HepG2 (cell line): ENCODE data around the gene MARS1. TPM values are rescaled to one million over a fixed set of nuclear protein-coding genes. Genes with fewer than 3 reads are reported as not detected.

Source experiments
- ATAC-seq: fragments of 200-7000 bp; cut with Tn5 transposase; 3 replicates; pipeline ENCODE4 v1.9.1; 2020; ENCODE audit warnings: mild to moderate bottlenecking, moderate library complexity
- BruUV-seq: library from RNA; stranded (reverse); fragments of 400-500 nt; replicated peaks from 2 replicates; lab custom pipeline; 2021; lab: Mats Ljungman, UMichigan
- CTCF ChIA-PET: fragments of 300-600 bp; formaldehyde crosslinking; extraction: SDS; loops from one replicate; lab custom pipeline; 2021; ENCODE audit warnings: low total read pairs, inconsistent platforms, low intra/inter-chr PET ratio; lab: Yijun Ruan, JAX
- POLR2A ChIA-PET: fragments of 350-600 bp; sonication (Branson Sonifier 250); formaldehyde crosslinking; loops from one replicate; lab custom pipeline; 2020; ENCODE audit warnings: antibody characterized with exemption, inconsistent platforms; lab: Yijun Ruan, JAX
- DNase-seq: peaks from one replicate; pipeline ENCODE4 v3.0.0-alpha.2; 2015; ENCODE audit warnings: low spot score
- FAIRE-seq: peaks from 3 replicates; lab custom pipeline; 2011; peaks lifted over from hg19 to GRCh38; lab: Jason Lieb, UNC
- H2AFZ ChIP-seq: one replicate; pipeline ENCODE4 v1.6.1; 2011; ENCODE audit warnings: low read length, inconsistent platforms
- H3K27ac ChIP-seq: fragments of 300-600 bp; 3 replicates; pipeline ENCODE4 v1.8.0; 2011; ENCODE audit warnings: mixed run types, mild to moderate bottlenecking, mixed read lengths, low read length, inconsistent platforms; ENCODE audit not compliant: insufficient read depth; ENCODE audit errors: extremely low read length
- H3K27me3 ChIP-seq, 2 experiments: fragments of 200-600 bp in 1 of 2; 2 replicates in 1 of 2; 3 replicates in 1 of 2; pipeline versions ENCODE4 v1.6.0 to v1.8.0; 2011; ENCODE audit warnings: low read length in 2 of 2, mild to moderate bottlenecking in 2 of 2, moderate library complexity in 2 of 2, inconsistent platforms in 1 of 2; ENCODE audit not compliant: insufficient read depth in 2 of 2, control insufficient read depth in 1 of 2
- H3K36me3 ChIP-seq, 2 experiments: fragments of 200-600 bp in 1 of 2; replicated peaks in 1 of 2; 2 replicates in 1 of 2; 3 replicates in 1 of 2; pipeline versions ENCODE4 v1.5.1 to v1.8.0; 2011; ENCODE audit warnings: low read length in 2 of 2, inconsistent platforms in 1 of 2; ENCODE audit not compliant: insufficient read depth in 2 of 2, control insufficient read depth in 1 of 2
- H3K4me1 ChIP-seq: 2 replicates; pipeline ENCODE4 v1.5.1; 2012; ENCODE audit warnings: low read length, inconsistent platforms; ENCODE audit not compliant: insufficient read depth
- H3K4me2 ChIP-seq: 2 replicates; pipeline ENCODE4 v1.6.0; 2011; ENCODE audit warnings: low read depth, low read length, inconsistent platforms
- H3K4me3 ChIP-seq, 3 experiments: fragments of 200-600 bp in 1 of 3; sonication (generic), shearing (Covaris generic) in 1 of 3; replicated peaks in 1 of 3; 2 replicates each; pipeline ENCODE4 v1.5.1; 2011 to 2016; ENCODE audit warnings: low read length in 3 of 3, inconsistent platforms in 2 of 3, low read depth in 2 of 3, mild to moderate bottlenecking in 2 of 3, control low read depth in 1 of 3, mixed read lengths in 1 of 3; ENCODE audit not compliant: insufficient read depth in 1 of 3
- H3K79me2 ChIP-seq: one replicate; pipeline ENCODE4 v1.6.1; 2011; ENCODE audit warnings: low read length, inconsistent platforms; ENCODE audit not compliant: insufficient read depth
- H3K9ac ChIP-seq: 2 replicates; pipeline ENCODE4 v1.6.0; 2011; ENCODE audit warnings: mild to moderate bottlenecking, low read depth, low read length, inconsistent platforms; ENCODE audit not compliant: insufficient read depth
- H3K9me3 ChIP-seq: 2 replicates; pipeline ENCODE4 v1.5.1; 2012; ENCODE audit warnings: mild to moderate bottlenecking, low read length
- H4K20me1 ChIP-seq: 2 replicates; pipeline ENCODE4 v1.6.0; 2011; ENCODE audit warnings: inconsistent platforms, mild to moderate bottlenecking, low read length, moderate library complexity; ENCODE audit not compliant: insufficient read depth
- GTF3A ChIP-seq: sonication (generic); formaldehyde crosslinking; conservative IDR thresholded peaks from 2 replicates; pipeline ENCODE4 v1.4.0; 2020; ENCODE audit warnings: mild to moderate bottlenecking, missing genetic modification reagents
- JUND ChIP-seq: sonication (generic); formaldehyde crosslinking; IDR thresholded peaks from 2 replicates; pipeline ENCODE4 v1.8.0; 2022; ENCODE audit warnings: mild to moderate bottlenecking, missing genetic modification reagents
- RFX1 ChIP-seq: fragments of 450-650 bp; IDR thresholded peaks from 2 replicates; pipeline ENCODE4 v1.6.1; 2017
- SCMH1 ChIP-seq: sonication (generic); formaldehyde crosslinking; IDR thresholded peaks from 2 replicates; pipeline ENCODE4 v1.9.0; 2021; ENCODE audit warnings: missing genetic modification reagents, mild to moderate bottlenecking, borderline replicate concordance
- SNRNP70 ChIP-seq: fragments of 200-400 bp; formaldehyde crosslinking; IDR thresholded peaks from 2 replicates; pipeline ENCODE4 v1.6.1; 2017; ENCODE audit warnings: mild to moderate bottlenecking, low read depth, low read length, moderate library complexity
- STAT5B ChIP-seq: sonication (generic); formaldehyde crosslinking; IDR thresholded peaks from 2 replicates; pipeline ENCODE4 v1.4.0; 2020; ENCODE audit warnings: missing genetic modification reagents
- TBL1XR1 ChIP-seq: fragments of 150-350 bp; IDR thresholded peaks from 2 replicates; pipeline ENCODE4 v1.6.1; 2014; ENCODE audit warnings: borderline replicate concordance, low read length; ENCODE audit not compliant: partially characterized antibody
- TBX3 ChIP-seq: fragments of 450-650 bp; IDR thresholded peaks from 2 replicates; pipeline ENCODE4 v1.6.1; 2017; ENCODE audit warnings: antibody characterized with exemption, mild to moderate bottlenecking, inconsistent platforms, borderline replicate concordance
- THRA ChIP-seq: sonication (generic); formaldehyde crosslinking; IDR thresholded peaks from 2 replicates; pipeline ENCODE4 v1.4.0; 2020; ENCODE audit warnings: missing genetic modification reagents, borderline replicate concordance
- TOE1 ChIP-seq: sonication (generic); formaldehyde crosslinking; IDR thresholded peaks from 2 replicates; pipeline ENCODE4 v1.4.0; 2020; ENCODE audit warnings: mild to moderate bottlenecking, missing genetic modification reagents
- ZNF224 ChIP-seq: sonication (generic); formaldehyde crosslinking; IDR thresholded peaks from 2 replicates; pipeline ENCODE4 v1.5.0; 2020; ENCODE audit warnings: mild to moderate bottlenecking, missing genetic modification reagents
- ZNF24 ChIP-seq: fragments of 450-650 bp; IDR thresholded peaks from 2 replicates; pipeline ENCODE4 v1.6.1; 2017; ENCODE audit warnings: antibody characterized with exemption, mild to moderate bottlenecking
- ZNF274 ChIP-seq: sonication (generic); formaldehyde crosslinking; IDR thresholded peaks from 2 replicates; pipeline ENCODE4 v1.5.1; 2020; ENCODE audit warnings: mild to moderate bottlenecking, missing genetic modification reagents
- ZNF331 ChIP-seq: sonication (generic); formaldehyde crosslinking; IDR thresholded peaks from 2 replicates; pipeline ENCODE4 v1.4.0; 2020; ENCODE audit warnings: missing genetic modification reagents
- ZNF468 ChIP-seq: sonication (generic); formaldehyde crosslinking; IDR thresholded peaks from 2 replicates; pipeline ENCODE4 v1.8.0; 2022; ENCODE audit warnings: mild to moderate bottlenecking, moderate library complexity, missing genetic modification reagents
- ZNF670 ChIP-seq: sonication (generic); formaldehyde crosslinking; IDR thresholded peaks from 2 replicates; pipeline ENCODE4 v1.8.0; 2022; ENCODE audit warnings: mild to moderate bottlenecking, missing genetic modification reagents, borderline replicate concordance
- ZNF776 ChIP-seq: sonication (generic); formaldehyde crosslinking; IDR thresholded peaks from 2 replicates; pipeline ENCODE4 v1.4.0; 2020; ENCODE audit warnings: mild to moderate bottlenecking, missing genetic modification reagents
- WGBS: methylation state at CpG from one replicate; pipeline ENCODE4 v1.1.6; 2017; ENCODE audit warnings: low lambda C conversion rate; 5-methylcytosine and 5-hydroxymethylcytosine counted together
- in situ Hi-C: cut with HindIII; loops from 2 replicates; pipeline ENCODE4 v1.10.0; 2017; ENCODE audit warnings: low pct_unique_long_range_greater_than_20kb; ENCODE audit not compliant: extremely low pct_ligation_motif_present
- intact Hi-C: fragments of 100-400 bp; cut with micrococcal nuclease; formaldehyde crosslinking; loops from one replicate; pipeline ENCODE4 v1.10.0; 2022; ENCODE audit not compliant: unreplicated experiment
- polyA plus RNA-seq, 8 experiments: library from polyadenylated mRNA; depleted of rRNA in 3 of 8; stranded (reverse) in 7 of 8; unstranded in 1 of 8; fragments of >200 nt; fragmentation: Illumina TruSeq in 4 of 8; extraction: Trizol in 4 of 8; gene quantifications; 2 replicates each; pipeline versions ENCODE4 v1.2.1 to v1.2.3, GENCODE V29; 2011 to 2016; ENCODE audit warnings: low read depth in 4 of 8, missing spikeins in 1 of 8, mixed read lengths in 1 of 8; ENCODE audit not compliant: insufficient read depth in 1 of 8
- total RNA-seq, 5 experiments: library from RNA; depleted of rRNA; stranded (reverse); fragments of >200 nt; fragmentation: Illumina TruSeq; extraction: Trizol; gene quantifications; 2 replicates each; pipeline ENCODE4 v1.2.3, GENCODE V29; 2016; ENCODE audit warnings: low read depth in 1 of 5
- TF ChIP-seq, protein P1 (sequence below): sonication (generic); formaldehyde crosslinking; conservative IDR thresholded peaks from 2 replicates; pipeline ENCODE4 v1.8.1; 2023; ENCODE audit warnings: missing genetic modification reagents
- TF ChIP-seq, protein P2 (sequence below): sonication (generic); formaldehyde crosslinking; IDR thresholded peaks from 2 replicates; pipeline ENCODE4 v1.5.0; 2020; ENCODE audit warnings: mild to moderate bottlenecking, missing genetic modification reagents, moderate library complexity

The MARS1 gene
- total and polyA plus RNA-seq, 2 of the 13 experiments (the other 11 are each of a cell fraction or from before 2014, with no cell fraction given), result 115 to 181 TPM

GRCh38 chr12:57520053-57520818, 32.4 kb downstream of the MARS1 start, which contains the start of gene DDIT3 (continued):
- TF ChIP-seq, protein P1, sequence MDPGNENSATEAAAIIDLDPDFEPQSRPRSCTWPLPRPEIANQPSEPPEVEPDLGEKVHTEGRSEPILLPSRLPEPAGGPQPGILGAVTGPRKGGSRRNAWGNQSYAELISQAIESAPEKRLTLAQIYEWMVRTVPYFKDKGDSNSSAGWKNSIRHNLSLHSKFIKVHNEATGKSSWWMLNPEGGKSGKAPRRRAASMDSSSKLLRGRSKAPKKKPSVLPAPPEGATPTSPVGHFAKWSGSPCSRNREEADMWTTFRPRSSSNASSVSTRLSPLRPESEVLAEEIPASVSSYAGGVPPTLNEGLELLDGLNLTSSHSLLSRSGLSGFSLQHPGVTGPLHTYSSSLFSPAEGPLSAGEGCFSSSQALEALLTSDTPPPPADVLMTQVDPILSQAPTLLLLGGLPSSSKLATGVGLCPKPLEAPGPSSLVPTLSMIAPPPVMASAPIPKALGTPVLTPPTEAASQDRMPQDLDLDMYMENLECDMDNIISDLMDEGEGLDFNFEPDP (CRISPR knock-in tag), result 0 out of 2 replicates have a peak, but pooled peaks have one; percentile 91
- TF ChIP-seq ZNF776 (CRISPR knock-in tag), result no peak
- 0 out of 2 replicates have a peak, but pooled peaks have one; percentile 47 for TF ChIP-seq ZNF24
- no peak for TF ChIP-seq TBL1XR1
- no peak for TF ChIP-seq ZNF468

- Histone ChIP-seq H3K9ac (peak overlapping the region; percentile 92), H3K4me2 (peak overlapping the region; percentile 93), H3K27me3 (no peaks in the 10 kb centered on the region; a peak in 1 of 5 replicates), H3K4me1 (peaks cover 48% of the 10 kb centered on the region), H3K4me3 (peak overlapping the region; percentile 59 to 93 (median 75)), H3K27ac (peak overlapping the region; percentile 86), H3K79me2 (peaks cover 39% of the 10 kb centered on the region), H2AFZ (no peak overlapping the region), H3K36me3 (peaks cover 14 to 33% of the 10 kb centered on the region in 2 experiments), H4K20me1 (peaks cover 32% of the 10 kb centered on the region), H3K9me3 (no peaks in the 10 kb centered on the region)
- in situ Hi-C loops, result no loop called here
- BruUV-seq, result no TSS peak
- ATAC-seq (peak; percentile 48), FAIRE-seq (no peak), DNase-seq (peak; percentile 72)
- 2% methylated on average over 16 of the region's 17 CpGs for WGBS
- intact Hi-C loops, result loop anchor here (1.0 to 5.0 kb wide), 2 partner anchors 26 to 101 kb away; partner anchors contain the start of gene DCTN2
- ChIA-PET CTCF (no interaction called here), POLR2A (interaction anchor here (1.4 to 7.8 kb wide), 9 partner anchors 9 to 89 kb away, joined by 4 to 90 read pairs (median 24); partner anchors contain the start of genes ARHGEF25, DCTN2 and INHBE)
- TF ChIP-seq, protein P2, sequence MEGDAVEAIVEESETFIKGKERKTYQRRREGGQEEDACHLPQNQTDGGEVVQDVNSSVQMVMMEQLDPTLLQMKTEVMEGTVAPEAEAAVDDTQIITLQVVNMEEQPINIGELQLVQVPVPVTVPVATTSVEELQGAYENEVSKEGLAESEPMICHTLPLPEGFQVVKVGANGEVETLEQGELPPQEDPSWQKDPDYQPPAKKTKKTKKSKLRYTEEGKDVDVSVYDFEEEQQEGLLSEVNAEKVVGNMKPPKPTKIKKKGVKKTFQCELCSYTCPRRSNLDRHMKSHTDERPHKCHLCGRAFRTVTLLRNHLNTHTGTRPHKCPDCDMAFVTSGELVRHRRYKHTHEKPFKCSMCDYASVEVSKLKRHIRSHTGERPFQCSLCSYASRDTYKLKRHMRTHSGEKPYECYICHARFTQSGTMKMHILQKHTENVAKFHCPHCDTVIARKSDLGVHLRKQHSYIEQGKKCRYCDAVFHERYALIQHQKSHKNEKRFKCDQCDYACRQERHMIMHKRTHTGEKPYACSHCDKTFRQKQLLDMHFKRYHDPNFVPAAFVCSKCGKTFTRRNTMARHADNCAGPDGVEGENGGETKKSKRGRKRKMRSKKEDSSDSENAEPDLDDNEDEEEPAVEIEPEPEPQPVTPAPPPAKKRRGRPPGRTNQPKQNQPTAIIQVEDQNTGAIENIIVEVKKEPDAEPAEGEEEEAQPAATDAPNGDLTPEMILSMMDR (CRISPR knock-in tag), result peak; percentile 56
- no peak for TF ChIP-seq ZNF224 (CRISPR knock-in tag)
- TF ChIP-seq THRA (CRISPR knock-in tag), result no peak
- no peak for TF ChIP-seq STAT5B (CRISPR knock-in tag)
- 0 out of 2 replicates have a peak, but pooled peaks have one; percentile 50 for TF ChIP-seq GTF3A (CRISPR knock-in tag)
- TF ChIP-seq TOE1 (CRISPR knock-in tag), result no peak
- TF ChIP-seq ZNF331 (CRISPR knock-in tag), result no peak
- TF ChIP-seq SNRNP70, result no peak
- no peak for TF ChIP-seq JUND (CRISPR knock-in tag)
- no peak for TF ChIP-seq ZNF274 (CRISPR knock-in tag)
- TF ChIP-seq ZNF670 (CRISPR knock-in tag), result no peak
- TF ChIP-seq SCMH1 (CRISPR knock-in tag), result no peak
- no peak for TF ChIP-seq RFX1
- no peak for TF ChIP-seq TBX3
Observed at GRCh38 chr12:57521525-57522010, 33.7 kb downstream of the MARS1 start.
